Gastrocnemius medialis (tissue), 4 donors: ENCODE data around the gene SLC66A2.

Experiments used
- CTCF ChIP-seq, 5 experiments: fragments of 450-650 bp in 3 of 5; fragments of 200-600 bp in 2 of 5; sonication (generic) in 2 of 5; IDR thresholded peaks in 4 of 5; conservative IDR thresholded peaks in 1 of 5; 1 replicate in 4 of 5; 2 replicates in 1 of 5; pipeline ENCODE4 v1.5.1; 2016 to 2019; ENCODE audit warnings: antibody characterized with exemption in 5 of 5, mild to moderate bottlenecking in 3 of 5, moderate library complexity in 3 of 5
- POLR2A ChIP-seq, 2 donors: fragments of 450-650 bp; IDR thresholded peaks; one replicate each; pipeline ENCODE4 v1.6.1; 2017; ENCODE audit warnings: antibody characterized with exemption in 2 of 2, mild to moderate bottlenecking in 2 of 2, moderate library complexity in 2 of 2

- TF ChIP-seq CTCF (IDR thresholded peaks at IDR 0.05 in 4 of 5, conservative IDR thresholded peaks at IDR 0.05 in 1 of 5) (no peak), POLR2A (IDR thresholded peaks at IDR 0.05) (no peak)
Measured at GRCh38 chr18:79949697-79950487, 1.6 kb downstream of the SLC66A2 start.
